ENCODE results near the gene SORCS2. TPM values are rescaled to one million over a fixed set of nuclear protein-coding genes. Genes with fewer than 3 reads are reported as not detected.

The SORCS2 gene
- total RNA-seq, 4 donors from 2014 or later, result 0.48 to 1.8 (median 0.68) TPM; not detected in 1

GRCh38 chr4:7427361-7427760, 235.0 kb downstream of the SORCS2 start:
- Histone ChIP-seq H3K36me3 (no peaks in the 10 kb centered on the region), H3K27ac (no peak overlapping the region), H3K27me3 (no peaks in the 10 kb centered on the region), H3K9me3 (no peaks in the 10 kb centered on the region), H3K4me3 (no peak overlapping the region), H3K4me1 (no peaks in the 10 kb centered on the region)
- DNase-seq, result peak; percentile 3
- intact Hi-C loops (cut with DNase I; ENCODE audit: low total_unique reads), result no loop called here
- WGBS, 2 donors (ENCODE audit: low coverage in 1 of 2), result 64 to 67% methylated on average over 1 to 10 of the region's 10 CpGs
- in situ Hi-C loops (cut with MboI; ENCODE audit: low pct_ligation_motif_present in 1 of 4, low pct_unique_long_range_greater_than_20kb in 1 of 4, low sequenced_read_pairs in 3 of 4), result no loop called here
- no peak for TF ChIP-seq POLR2AphosphoS5 (IDR thresholded peaks at IDR 0.05)
- TF ChIP-seq, protein P1, sequence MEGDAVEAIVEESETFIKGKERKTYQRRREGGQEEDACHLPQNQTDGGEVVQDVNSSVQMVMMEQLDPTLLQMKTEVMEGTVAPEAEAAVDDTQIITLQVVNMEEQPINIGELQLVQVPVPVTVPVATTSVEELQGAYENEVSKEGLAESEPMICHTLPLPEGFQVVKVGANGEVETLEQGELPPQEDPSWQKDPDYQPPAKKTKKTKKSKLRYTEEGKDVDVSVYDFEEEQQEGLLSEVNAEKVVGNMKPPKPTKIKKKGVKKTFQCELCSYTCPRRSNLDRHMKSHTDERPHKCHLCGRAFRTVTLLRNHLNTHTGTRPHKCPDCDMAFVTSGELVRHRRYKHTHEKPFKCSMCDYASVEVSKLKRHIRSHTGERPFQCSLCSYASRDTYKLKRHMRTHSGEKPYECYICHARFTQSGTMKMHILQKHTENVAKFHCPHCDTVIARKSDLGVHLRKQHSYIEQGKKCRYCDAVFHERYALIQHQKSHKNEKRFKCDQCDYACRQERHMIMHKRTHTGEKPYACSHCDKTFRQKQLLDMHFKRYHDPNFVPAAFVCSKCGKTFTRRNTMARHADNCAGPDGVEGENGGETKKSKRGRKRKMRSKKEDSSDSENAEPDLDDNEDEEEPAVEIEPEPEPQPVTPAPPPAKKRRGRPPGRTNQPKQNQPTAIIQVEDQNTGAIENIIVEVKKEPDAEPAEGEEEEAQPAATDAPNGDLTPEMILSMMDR (IDR thresholded peaks at IDR 0.05), result no peak
- no peak for TF ChIP-seq EP300 (IDR thresholded peaks at IDR 0.05; ENCODE audit: low read depth)
- TF ChIP-seq POLR2A (IDR thresholded peaks at IDR 0.05), result no peak

DNA sequence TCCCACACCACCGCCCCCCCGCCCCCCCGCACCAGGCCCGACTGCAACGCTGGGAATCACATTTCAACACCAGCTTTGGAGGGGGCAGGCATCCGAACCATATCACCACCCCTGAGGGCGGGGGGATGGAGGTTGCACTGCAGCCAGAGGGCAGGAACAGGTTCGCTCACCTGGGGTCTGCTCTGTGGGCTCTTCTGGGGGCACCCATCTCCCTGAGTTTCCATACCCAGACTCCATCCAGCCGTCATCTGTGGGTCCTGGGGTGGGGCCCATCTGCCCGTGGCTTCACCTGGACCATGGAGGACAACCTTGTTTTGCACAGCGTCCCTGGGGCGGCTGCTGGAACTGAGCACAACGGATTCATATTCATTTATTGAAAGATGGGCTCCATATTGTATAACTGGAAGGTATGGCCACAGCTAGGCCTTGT, 235.5 kb downstream of the SORCS2 start:
- Histone ChIP-seq H3K27ac (no peak overlapping the region), H3K9me3 (no peaks in the 10 kb centered on the region), H3K27me3 (no peaks in the 10 kb centered on the region), H3K4me1 (no peaks in the 10 kb centered on the region), H3K4me3 (no peak overlapping the region), H3K36me3 (no peaks in the 10 kb centered on the region)
- intact Hi-C loops (cut with DNase I; ENCODE audit: low total_unique reads) (no loop called here), in situ Hi-C loops (cut with MboI; ENCODE audit: low pct_ligation_motif_present in 1 of 4, low pct_unique_long_range_greater_than_20kb in 1 of 4, low sequenced_read_pairs in 3 of 4) (no loop called here)
- no peak for TF ChIP-seq EP300 (IDR thresholded peaks at IDR 0.05; ENCODE audit: low read depth)
- no peak for TF ChIP-seq POLR2A (IDR thresholded peaks at IDR 0.05)
- no peak for TF ChIP-seq POLR2AphosphoS5 (IDR thresholded peaks at IDR 0.05)
- TF ChIP-seq, protein P1 (IDR thresholded peaks at IDR 0.05), result no peak
- WGBS, 2 donors (ENCODE audit: low coverage in 1 of 2), result 73% methylated on average over 13 of the region's 13 CpGs; no CpG with 5 or more reads in 1 of the 2 donors
- peak; percentile 1 for DNase-seq

DNA sequence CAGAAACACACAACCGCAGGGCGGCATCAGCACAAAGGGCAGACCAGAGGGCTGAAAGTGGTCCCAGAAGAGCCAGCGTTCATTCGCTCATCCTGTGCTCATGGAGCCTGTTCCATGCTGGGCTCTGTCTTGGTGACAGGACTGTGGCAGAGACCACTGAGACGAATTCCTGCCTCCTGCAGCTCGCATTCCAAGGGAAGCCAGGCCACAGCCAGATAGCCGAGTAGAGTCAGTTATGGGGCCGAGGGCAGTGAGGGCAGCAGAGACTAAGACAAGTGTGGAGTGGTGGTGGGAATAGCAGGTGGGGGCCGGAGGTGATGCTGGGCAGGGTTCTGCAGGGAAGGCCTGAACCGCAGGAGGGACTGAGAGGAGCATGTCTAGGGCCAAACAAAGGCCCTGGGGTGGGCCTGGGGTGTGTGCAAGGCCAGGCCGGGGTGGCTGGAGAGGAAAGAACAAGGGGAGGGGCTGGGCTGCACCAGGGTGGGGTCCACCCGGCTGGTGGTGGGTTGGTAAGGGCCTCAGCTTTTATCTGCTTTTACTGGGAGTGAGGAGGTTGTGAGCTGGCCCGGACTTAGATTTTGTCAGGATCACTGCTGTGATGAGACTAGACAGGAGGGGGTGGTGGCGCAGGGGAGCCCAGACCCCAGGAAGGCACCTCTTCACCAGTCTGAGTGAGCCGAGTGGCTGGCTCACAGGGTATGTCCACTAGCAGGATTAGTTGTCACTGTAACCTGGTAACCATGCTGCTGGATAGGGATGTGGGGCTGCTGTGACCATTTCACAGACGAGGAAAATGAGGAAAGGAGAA, 236.1 kb downstream of the SORCS2 start:
- H3K27me3 ChIP-seq, result no peaks in the 10 kb centered on the region
- peak; percentile 3 for DNase-seq
- H3K4me3 ChIP-seq, result no peak overlapping the region
- WGBS, 2 donors (ENCODE audit: low coverage in 1 of 2), result 79 to 80% methylated on average over 1 to 16 of the region's 16 CpGs
- no peaks in the 10 kb centered on the region for H3K4me1 ChIP-seq
- TF ChIP-seq POLR2A (IDR thresholded peaks at IDR 0.05), result no peak
- TF ChIP-seq, protein P1 (IDR thresholded peaks at IDR 0.05), result no peak
- no peak for TF ChIP-seq POLR2AphosphoS5 (IDR thresholded peaks at IDR 0.05)
- TF ChIP-seq EP300 (IDR thresholded peaks at IDR 0.05; ENCODE audit: low read depth), result no peak
- intact Hi-C loops (cut with DNase I; ENCODE audit: low total_unique reads) (no loop called here), in situ Hi-C loops (cut with MboI; ENCODE audit: low pct_ligation_motif_present in 1 of 4, low pct_unique_long_range_greater_than_20kb in 1 of 4, low sequenced_read_pairs in 3 of 4) (no loop called here)
- no peak overlapping the region for H3K27ac ChIP-seq
- H3K36me3 ChIP-seq, result no peaks in the 10 kb centered on the region
- H3K9me3 ChIP-seq, result no peaks in the 10 kb centered on the region

- in situ Hi-C loops (cut with MboI; ENCODE audit: low pct_ligation_motif_present in 1 of 4, low pct_unique_long_range_greater_than_20kb in 1 of 4, low sequenced_read_pairs in 3 of 4) (no loop called here), intact Hi-C loops (cut with DNase I; ENCODE audit: low total_unique reads) (no loop called here)
- no peaks in the 10 kb centered on the region for H3K9me3 ChIP-seq
- H3K27me3 ChIP-seq, result no peaks in the 10 kb centered on the region
- H3K36me3 ChIP-seq, result no peaks in the 10 kb centered on the region
- H3K4me1 ChIP-seq, result no peaks in the 10 kb centered on the region
- no peak for DNase-seq
- H3K27ac ChIP-seq, result no peak overlapping the region
- no peak overlapping the region for H3K4me3 ChIP-seq
- WGBS, 2 donors (ENCODE audit: low coverage in 1 of 2), result 70 to 89% methylated on average over 2 to 9 of the region's 9 CpGs
- TF ChIP-seq POLR2A (IDR thresholded peaks at IDR 0.05) (no peak), EP300 (IDR thresholded peaks at IDR 0.05; ENCODE audit: low read depth) (no peak), POLR2AphosphoS5 (IDR thresholded peaks at IDR 0.05) (no peak)
- TF ChIP-seq, protein P1 (IDR thresholded peaks at IDR 0.05), result no peak
Observed at GRCh38 chr4:7429069-7429416, 236.7 kb downstream of the SORCS2 start.
